ENCODE data around the gene ATP12A.

GRCh38 chr13:24636776-24637175, 43.4 kb upstream of the ATP12A start:
- TF ChIP-seq, protein P1, sequence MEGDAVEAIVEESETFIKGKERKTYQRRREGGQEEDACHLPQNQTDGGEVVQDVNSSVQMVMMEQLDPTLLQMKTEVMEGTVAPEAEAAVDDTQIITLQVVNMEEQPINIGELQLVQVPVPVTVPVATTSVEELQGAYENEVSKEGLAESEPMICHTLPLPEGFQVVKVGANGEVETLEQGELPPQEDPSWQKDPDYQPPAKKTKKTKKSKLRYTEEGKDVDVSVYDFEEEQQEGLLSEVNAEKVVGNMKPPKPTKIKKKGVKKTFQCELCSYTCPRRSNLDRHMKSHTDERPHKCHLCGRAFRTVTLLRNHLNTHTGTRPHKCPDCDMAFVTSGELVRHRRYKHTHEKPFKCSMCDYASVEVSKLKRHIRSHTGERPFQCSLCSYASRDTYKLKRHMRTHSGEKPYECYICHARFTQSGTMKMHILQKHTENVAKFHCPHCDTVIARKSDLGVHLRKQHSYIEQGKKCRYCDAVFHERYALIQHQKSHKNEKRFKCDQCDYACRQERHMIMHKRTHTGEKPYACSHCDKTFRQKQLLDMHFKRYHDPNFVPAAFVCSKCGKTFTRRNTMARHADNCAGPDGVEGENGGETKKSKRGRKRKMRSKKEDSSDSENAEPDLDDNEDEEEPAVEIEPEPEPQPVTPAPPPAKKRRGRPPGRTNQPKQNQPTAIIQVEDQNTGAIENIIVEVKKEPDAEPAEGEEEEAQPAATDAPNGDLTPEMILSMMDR (conservative IDR thresholded peaks at IDR 0.05; ENCODE audit: low read length): no peak
- TF ChIP-seq EZH2phosphoT487 (IDR thresholded peaks at IDR 0.05; ENCODE audit: borderline replicate concordance): no peak
